Measurements from ENCODE around the gene TNFRSF4. TPM values are rescaled to one million over a fixed set of nuclear protein-coding genes. Genes with fewer than 3 reads are reported as not detected.
"Not testable (repeated sequence)": the region's sequence is repeated elsewhere in the genome, so short reads cannot be mapped to it uniquely, and the experiment has no call there.

TNFRSF4 gene
- total RNA-seq, 1 donor from 2014 or later: not detected

DNA sequence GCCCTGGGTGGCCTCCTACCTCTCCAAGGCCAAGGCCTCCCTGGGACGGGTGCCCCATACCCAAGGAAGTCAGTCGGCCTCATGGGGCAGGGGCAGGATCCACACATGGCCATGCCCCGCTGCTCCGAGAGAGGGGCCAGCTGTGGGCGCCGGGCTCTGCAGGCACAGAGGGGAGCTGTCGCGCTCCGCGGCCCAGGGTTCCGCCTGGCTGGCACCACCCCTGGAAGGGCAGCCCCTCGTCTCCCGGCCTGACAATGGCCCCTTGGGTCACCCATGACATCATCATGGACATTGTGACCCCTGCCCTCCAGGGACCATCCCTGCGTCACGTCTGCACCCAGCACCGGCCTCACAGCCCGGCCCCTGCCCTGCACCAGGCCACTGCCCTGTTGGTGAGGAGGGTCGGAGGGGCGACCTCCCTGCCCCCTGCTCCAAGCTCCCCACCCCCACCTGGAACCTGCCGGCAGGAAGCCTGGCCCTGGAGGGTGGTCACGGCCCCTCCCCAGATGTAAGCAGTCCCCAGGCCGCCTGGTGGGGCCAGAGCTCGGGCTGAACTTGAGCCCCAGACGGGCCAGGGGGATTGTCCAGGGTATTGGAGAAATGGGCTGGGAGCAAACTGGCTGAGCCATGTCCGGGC, 34.5 kb downstream of the TNFRSF4 start:
- no peak overlapping the region for H3K4me3 ChIP-seq
- no peaks in the 10 kb centered on the region for H3K36me3 ChIP-seq
- H3K4me1 ChIP-seq: no peaks in the 10 kb centered on the region
- TF ChIP-seq POLR2A (IDR thresholded peaks at IDR 0.05) (no peak), POLR2AphosphoS5 (IDR thresholded peaks at IDR 0.05; ENCODE audit: insufficient read depth in 1 of 2, low read depth in 1 of 2) (no peak)
- TF ChIP-seq, protein P1, sequence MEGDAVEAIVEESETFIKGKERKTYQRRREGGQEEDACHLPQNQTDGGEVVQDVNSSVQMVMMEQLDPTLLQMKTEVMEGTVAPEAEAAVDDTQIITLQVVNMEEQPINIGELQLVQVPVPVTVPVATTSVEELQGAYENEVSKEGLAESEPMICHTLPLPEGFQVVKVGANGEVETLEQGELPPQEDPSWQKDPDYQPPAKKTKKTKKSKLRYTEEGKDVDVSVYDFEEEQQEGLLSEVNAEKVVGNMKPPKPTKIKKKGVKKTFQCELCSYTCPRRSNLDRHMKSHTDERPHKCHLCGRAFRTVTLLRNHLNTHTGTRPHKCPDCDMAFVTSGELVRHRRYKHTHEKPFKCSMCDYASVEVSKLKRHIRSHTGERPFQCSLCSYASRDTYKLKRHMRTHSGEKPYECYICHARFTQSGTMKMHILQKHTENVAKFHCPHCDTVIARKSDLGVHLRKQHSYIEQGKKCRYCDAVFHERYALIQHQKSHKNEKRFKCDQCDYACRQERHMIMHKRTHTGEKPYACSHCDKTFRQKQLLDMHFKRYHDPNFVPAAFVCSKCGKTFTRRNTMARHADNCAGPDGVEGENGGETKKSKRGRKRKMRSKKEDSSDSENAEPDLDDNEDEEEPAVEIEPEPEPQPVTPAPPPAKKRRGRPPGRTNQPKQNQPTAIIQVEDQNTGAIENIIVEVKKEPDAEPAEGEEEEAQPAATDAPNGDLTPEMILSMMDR (IDR thresholded peaks at IDR 0.05): no peak
- DNase-seq (ENCODE audit: extremely low spot score in 2 of 2): no peak
- no peaks in the 10 kb centered on the region for H3K9me3 ChIP-seq
- no peak overlapping the region for H3K27ac ChIP-seq
- peaks cover 4% of the 10 kb centered on the region for H3K27me3 ChIP-seq
- intact Hi-C loops (cut with DNase I): no loop called here

DNA sequence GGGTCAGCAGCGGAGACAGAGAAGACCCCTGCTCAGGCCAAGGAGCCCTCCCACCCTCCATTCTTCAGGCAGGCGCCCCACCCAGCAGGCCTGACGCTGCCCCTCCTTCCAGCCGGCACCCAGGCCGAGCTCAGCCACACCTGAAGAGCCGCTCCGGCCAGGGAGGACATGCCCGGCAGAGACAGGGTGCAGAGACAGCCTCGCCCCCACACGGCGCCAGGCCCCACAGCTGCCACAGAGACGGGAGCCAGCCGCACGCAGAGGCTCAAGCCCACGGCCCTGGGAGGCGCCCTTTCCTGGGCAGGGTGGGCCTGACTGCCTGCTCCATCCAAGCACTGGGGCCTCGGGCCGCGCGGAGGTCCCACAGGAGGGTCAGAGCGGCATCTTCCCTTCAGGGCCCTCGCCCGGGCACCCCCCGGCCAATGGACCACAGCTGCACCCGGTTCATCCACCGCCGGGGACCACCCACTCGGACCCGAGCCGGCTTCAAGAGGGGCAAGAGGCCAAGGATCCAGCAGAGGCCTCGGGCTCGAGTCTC, 35.1 kb downstream of the TNFRSF4 start:
- Histone ChIP-seq H3K27ac (no peak overlapping the region), H3K9me3 (no peaks in the 10 kb centered on the region), H3K27me3 (peaks cover 4% of the 10 kb centered on the region), H3K4me3 (no peak overlapping the region), H3K4me1 (no peaks in the 10 kb centered on the region), H3K36me3 (no peaks in the 10 kb centered on the region)
- no peak for DNase-seq (ENCODE audit: extremely low spot score in 2 of 2)
- TF ChIP-seq, protein P1 (IDR thresholded peaks at IDR 0.05): no peak
- TF ChIP-seq POLR2A (IDR thresholded peaks at IDR 0.05) (no peak), POLR2AphosphoS5 (IDR thresholded peaks at IDR 0.05; ENCODE audit: insufficient read depth in 1 of 2, low read depth in 1 of 2) (no peak)
- intact Hi-C loops (cut with DNase I): no loop called here

DNA sequence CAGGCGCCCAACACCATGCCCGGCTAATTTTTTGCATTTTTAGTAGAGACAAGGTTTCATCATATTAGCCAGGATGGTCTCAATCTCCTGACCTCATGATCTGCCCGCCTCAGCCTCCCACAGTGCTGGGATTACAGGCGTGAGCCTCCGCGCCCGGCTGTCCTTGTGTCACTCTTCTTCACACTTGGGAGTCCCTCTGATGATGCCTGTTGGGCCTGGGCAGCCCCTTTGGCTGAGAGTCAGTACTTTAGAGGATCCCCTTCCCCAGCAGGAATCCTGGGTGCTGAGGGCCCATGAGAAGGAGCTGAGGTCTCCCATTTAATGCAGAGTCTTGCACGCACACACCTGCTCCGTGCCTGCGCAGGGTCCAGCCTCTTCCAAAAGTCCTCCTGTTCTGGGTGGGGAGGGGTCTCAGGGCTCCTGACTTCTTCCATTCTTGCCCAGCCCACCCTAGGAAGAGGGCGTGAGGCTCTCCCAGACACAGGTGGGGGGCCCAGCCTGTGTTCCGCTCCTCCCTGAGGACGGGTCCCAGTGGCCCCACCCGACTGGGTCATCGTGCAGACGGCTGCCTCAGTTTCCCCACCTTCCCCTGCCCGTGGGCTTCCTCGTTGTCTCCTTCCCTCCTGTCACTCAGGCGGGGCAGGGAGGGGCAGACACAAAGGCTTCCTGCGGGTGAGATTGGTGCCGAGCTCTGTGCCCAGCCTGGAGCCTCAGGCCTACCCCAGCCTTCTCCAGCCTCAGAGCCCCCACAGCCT, 36.3 kb downstream of the TNFRSF4 start:
- no peak for DNase-seq (ENCODE audit: extremely low spot score in 2 of 2)
- H3K27me3 ChIP-seq: peaks cover 4% of the 10 kb centered on the region
- H3K4me3 ChIP-seq: no peak overlapping the region
- intact Hi-C loops (cut with DNase I): no loop called here
- no peak overlapping the region for H3K27ac ChIP-seq
- no peaks in the 10 kb centered on the region for H3K36me3 ChIP-seq
- no peaks in the 10 kb centered on the region for H3K4me1 ChIP-seq
- H3K9me3 ChIP-seq: no peaks in the 10 kb centered on the region
- TF ChIP-seq POLR2AphosphoS5 (IDR thresholded peaks at IDR 0.05; ENCODE audit: insufficient read depth in 1 of 2, low read depth in 1 of 2) (no peak), POLR2A (IDR thresholded peaks at IDR 0.05) (no peak)
- TF ChIP-seq, protein P1 (IDR thresholded peaks at IDR 0.05): no peak

DNA sequence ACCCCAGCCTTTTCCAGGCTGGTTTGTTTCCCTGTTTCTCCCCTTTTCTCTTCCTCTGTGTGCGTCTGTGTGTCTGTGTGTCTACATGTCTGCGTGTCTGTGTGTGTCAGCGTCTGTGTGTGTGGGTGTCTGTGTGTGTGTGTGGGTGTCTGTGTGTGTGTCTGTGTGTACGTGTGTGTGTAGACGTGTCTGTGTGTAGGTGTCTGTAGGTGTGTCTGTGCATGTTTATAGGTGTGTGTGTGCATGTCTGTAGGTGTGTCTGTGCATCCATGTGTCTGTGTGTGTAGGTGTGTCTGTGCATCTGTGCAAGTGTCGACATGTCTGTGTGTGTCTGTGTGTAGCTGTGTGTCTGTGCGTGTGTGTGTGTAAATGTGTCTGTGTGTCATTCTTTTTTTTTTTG, 37.0 kb downstream of the TNFRSF4 start:
- TF ChIP-seq POLR2A (IDR thresholded peaks at IDR 0.05) (no peak), POLR2AphosphoS5 (IDR thresholded peaks at IDR 0.05; ENCODE audit: insufficient read depth in 1 of 2, low read depth in 1 of 2) (no peak)
- TF ChIP-seq, protein P1 (IDR thresholded peaks at IDR 0.05): no peak
- H3K36me3 ChIP-seq: no peaks in the 10 kb centered on the region
- H3K27me3 ChIP-seq: peaks cover 4% of the 10 kb centered on the region
- no peak overlapping the region for H3K27ac ChIP-seq
- no peaks in the 10 kb centered on the region for H3K9me3 ChIP-seq
- DNase-seq (ENCODE audit: extremely low spot score in 2 of 2): no peak
- intact Hi-C loops (cut with DNase I): no loop called here
- no peak overlapping the region for H3K4me3 ChIP-seq
- H3K4me1 ChIP-seq: no peaks in the 10 kb centered on the region

DNA sequence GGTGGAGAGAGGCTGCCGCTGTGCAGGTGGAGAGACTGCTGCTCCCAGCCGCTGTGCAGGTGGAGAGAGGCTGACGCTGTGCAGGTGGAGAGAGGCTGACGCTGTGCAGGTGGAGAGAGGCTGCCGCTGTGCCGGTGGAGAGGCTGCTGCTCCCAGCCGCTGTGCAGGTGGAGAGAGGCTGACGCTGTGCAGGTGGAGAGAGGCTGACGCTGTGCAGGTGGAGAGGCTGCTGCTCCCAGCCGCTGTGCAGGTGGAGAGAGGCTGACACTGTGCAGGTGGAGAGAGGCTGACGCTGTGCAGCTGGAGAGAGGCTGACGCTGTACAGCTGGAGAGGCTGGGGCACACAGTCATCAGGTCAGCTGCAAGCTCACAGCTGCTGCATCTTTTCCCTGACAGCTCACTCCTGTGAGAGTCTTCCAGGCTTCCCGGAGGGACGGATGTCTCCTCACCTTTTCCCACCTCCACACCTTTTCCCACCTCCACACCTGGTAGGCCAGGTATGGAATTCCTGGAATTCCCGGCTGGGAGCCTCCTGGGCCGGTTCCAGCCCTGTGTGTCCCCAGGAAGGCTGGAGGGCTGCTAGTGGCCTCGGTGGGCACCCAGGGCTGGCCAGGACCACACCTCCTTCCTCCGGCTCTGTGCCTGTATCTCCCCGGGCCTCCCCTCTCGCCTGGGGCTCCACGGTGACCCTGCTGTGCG, 37.7 kb downstream of the TNFRSF4 start:
- intact Hi-C loops (cut with DNase I); H3K27me3 ChIP-seq; H3K4me1 ChIP-seq; DNase-seq (ENCODE audit: extremely low spot score in 2 of 2); H3K27ac ChIP-seq; H3K36me3 ChIP-seq; H3K9me3 ChIP-seq; H3K4me3 ChIP-seq: not testable (repeated sequence)
